Activated T-helper 1 cell treated with anti-CD3 and anti-CD28 coated beads, Interleukin-12 subunit alpha, Interleukin-12 subunit beta, Interleukin-2, Interleukin-4 antibody, amounts not matched to agents 30 ng/mL and 10 ng/mL and 1 ng/mL, durations not matched to agents 14 hours and 24 hours and 36 hours (primary cell): Measurements from ENCODE around the gene ISG20L2. TPM values are rescaled to one million over a fixed set of nuclear protein-coding genes. Genes with fewer than 3 reads are reported as not detected.

ENCODE experiments used
- DNase-seq: peaks from one replicate; pipeline ENCODE4 v3.0.0; 2021; ENCODE audit warnings: low spot score
- H3K27ac Mint-ChIP-seq: one replicate; pipeline ENCODE4 v1.8.0; 2021; ENCODE audit warnings: mild to moderate bottlenecking, mixed read lengths
- H3K27me3 Mint-ChIP-seq: one replicate; pipeline ENCODE4 v1.8.0; 2022; ENCODE audit warnings: mild to moderate bottlenecking, moderate library complexity, mixed read lengths; ENCODE audit not compliant: insufficient read depth
- H3K36me3 Mint-ChIP-seq: one replicate; pipeline ENCODE4 v1.8.0; 2021; ENCODE audit warnings: low read depth, mixed read lengths
- H3K4me1 Mint-ChIP-seq: one replicate; pipeline ENCODE4 v1.8.0; 2021; ENCODE audit warnings: low read depth, mixed read lengths
- H3K4me3 Mint-ChIP-seq: one replicate; pipeline ENCODE4 v1.8.0; 2021; ENCODE audit warnings: mild to moderate bottlenecking, moderate library complexity, mixed read lengths
- H3K9me3 Mint-ChIP-seq: one replicate; pipeline ENCODE4 v1.8.0; 2021; ENCODE audit warnings: mixed read lengths
- intact Hi-C: fragments of 100-400 bp; cut with micrococcal nuclease; formaldehyde crosslinking; loops from one replicate; pipeline ENCODE4 v1.15.1; 2024
- total RNA-seq: library from RNA; stranded (reverse); gene quantifications from 2 replicates; pipeline ENCODE4 v1.2.3, GENCODE V29; 2022

The ISG20L2 gene
- total RNA-seq, 1 donor from 2014 or later, result 81.5 TPM

DNA sequence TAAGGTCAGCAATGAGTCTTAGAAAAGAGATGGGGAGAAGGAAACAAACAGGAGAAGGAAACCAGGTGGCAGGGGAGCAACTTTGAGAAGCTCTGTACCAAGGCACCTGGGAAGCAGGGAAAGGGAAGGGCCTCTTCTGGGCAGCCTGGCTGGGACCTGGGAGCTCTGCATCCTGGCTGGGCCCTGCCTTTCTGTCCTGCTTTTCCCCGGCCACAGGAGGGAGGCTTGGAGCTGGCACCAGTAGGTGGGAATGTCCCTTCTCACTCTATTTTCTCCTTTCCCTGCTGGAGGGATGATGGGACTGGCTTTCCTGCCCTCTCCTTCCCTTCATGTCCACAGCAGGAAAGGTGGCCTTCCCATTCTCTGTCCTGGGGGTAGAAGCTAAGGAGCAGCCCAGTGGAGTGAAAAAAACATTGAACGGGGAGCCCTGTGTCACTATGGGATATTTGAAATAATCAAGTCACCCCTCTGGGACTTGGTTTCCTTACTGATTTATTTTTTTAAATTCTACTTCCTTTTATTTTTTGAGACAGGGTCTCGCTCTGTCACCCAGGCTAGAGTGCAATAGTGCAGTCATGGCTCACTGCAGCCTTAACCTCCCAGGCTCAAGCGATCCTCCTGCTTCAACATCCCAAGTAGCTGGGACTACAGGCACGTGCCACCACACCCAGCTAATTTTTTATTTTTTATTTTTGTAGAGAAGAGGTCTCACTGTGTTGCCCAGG lies 46.2 kb downstream of the ISG20L2 start:
- Mint-ChIP-seq H3K27me3 (peaks cover 50% of the 10 kb centered on the region), H3K4me1 (peaks cover 32% of the 10 kb centered on the region), H3K4me3 (no peak overlapping the region), H3K36me3 (peaks cover 2% of the 10 kb centered on the region), H3K27ac (no peak overlapping the region), H3K9me3 (no peaks in the 10 kb centered on the region)
- intact Hi-C loops, result no loop called here
- DNase-seq, result no peak

DNA sequence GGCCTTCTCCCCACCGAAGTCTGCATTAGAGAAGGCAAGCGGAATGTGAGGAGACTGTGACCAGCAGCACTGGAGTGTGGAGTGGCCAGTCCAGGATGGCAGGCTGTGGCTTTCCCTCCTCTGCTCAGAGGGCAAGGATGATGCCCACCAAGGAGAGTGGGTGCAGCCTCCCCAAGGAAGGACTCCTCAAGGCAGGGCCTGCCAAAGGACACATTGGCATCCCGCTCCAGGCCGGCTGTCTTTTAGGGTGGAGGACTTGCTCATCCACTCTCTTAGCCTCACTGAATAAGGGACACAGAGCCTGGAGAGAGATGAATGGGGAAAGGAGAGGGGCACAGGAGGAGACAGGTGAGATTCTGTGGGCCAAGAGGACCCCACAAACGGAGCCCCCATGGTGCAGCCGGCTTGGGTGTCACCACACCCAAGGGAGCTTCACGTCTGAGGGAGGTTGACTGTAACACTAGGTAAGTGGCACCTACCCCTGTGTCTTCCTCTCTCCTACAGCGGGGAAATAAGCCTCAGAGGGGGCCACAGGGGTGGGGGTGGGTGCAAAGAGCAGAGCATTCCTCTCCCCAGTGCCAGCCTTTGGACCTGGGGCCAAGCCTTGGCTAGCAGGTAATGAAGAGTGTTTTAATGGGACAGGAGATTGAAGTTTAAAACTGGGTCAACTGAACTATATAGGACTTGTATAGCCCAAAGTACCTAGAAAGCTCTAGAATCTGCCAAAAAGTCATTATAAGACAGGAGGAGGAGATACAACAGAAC lies 47.2 kb downstream of the ISG20L2 start:
- DNase-seq, result no peak
- intact Hi-C loops, result no loop called here
- H3K9me3 Mint-ChIP-seq, result no peaks in the 10 kb centered on the region
- peaks cover 47% of the 10 kb centered on the region for H3K27me3 Mint-ChIP-seq
- H3K4me3 Mint-ChIP-seq, result no peak overlapping the region
- peaks cover 2% of the 10 kb centered on the region for H3K36me3 Mint-ChIP-seq
- no peak overlapping the region for H3K27ac Mint-ChIP-seq
- H3K4me1 Mint-ChIP-seq, result peaks cover 34% of the 10 kb centered on the region

DNA sequence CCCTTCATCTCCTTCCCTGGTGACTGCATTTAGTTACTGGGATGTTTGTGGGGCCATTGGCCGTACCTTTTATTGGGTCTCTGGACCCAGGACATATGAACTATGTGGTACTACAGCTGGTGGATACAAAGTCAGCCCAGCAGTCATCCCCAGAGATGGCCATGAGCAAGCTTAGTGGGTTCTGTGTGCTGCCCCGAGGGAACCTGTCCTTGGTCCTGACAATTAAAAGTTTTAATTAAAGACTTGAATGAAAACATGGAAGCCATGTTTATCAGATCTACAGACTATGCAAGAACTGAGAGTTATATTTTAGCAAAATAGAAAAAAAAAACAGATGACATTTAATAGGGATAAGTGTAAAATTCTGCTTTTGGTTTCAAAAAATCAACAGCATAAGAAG lies 48.5 kb downstream of the ISG20L2 start:
- no peak for DNase-seq
- peaks cover 34% of the 10 kb centered on the region for H3K4me1 Mint-ChIP-seq
- H3K9me3 Mint-ChIP-seq, result no peaks in the 10 kb centered on the region
- peaks cover 2% of the 10 kb centered on the region for H3K36me3 Mint-ChIP-seq
- H3K27me3 Mint-ChIP-seq, result peaks cover 52% of the 10 kb centered on the region
- intact Hi-C loops, result no loop called here
- no peak overlapping the region for H3K4me3 Mint-ChIP-seq
- H3K27ac Mint-ChIP-seq, result no peak overlapping the region

DNA sequence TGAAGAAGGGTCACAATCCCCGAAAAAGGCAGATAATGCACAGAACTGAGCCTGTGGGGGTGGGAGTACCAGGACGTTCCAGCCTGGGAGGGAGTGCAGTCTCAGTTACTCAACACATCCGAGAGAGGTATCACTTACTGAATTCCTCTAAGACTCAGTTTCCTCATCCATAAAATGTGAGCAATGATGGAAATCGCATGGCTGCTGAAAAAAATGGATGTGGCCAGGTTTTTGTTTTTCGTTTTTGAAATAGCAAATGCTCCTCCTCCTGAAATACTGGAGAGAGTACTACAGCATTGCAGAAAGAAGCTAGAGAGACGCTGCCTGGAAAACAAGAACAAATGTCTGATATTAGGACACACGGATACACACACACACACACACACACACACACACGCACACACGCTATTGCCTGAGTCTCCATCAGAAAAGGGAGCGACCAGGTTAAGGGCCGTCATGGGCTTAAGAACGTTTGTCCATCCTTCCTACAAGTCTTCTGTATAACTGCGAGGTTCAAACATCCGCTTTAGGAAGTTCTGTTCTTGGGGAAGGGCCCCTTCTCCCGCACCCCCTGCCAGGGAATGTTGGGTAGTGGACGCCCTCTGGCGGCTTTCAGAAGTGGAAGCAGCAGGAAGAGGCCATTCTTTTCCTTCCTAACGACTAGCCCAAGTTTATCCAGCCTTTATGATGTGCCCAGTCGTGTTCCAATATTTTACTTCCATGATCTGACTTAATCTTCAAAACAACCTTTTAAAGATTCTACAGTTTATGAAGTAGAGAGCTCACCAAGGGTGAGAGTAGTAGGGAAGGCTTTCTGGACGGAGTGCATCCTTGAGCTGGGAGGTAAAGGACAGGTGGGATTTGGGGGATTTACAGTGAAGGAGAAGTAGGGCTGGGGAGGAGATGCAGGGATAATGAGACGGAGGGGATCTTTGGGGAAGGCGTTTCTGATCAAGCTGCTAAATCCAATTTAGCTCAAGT lies 50.7 kb downstream of the ISG20L2 start:
- intact Hi-C loops, result loop anchor here (1.0 to 5.0 kb wide), 3 partner anchors 18 to 241 kb away; no protein-coding TSS in a partner anchor
- Mint-ChIP-seq H3K27me3 (peaks cover 63% of the 10 kb centered on the region), H3K36me3 (peaks cover 2% of the 10 kb centered on the region), H3K9me3 (no peaks in the 10 kb centered on the region), H3K27ac (no peak overlapping the region), H3K4me1 (peaks cover 14% of the 10 kb centered on the region), H3K4me3 (no peak overlapping the region)
- DNase-seq, result no peak

DNA sequence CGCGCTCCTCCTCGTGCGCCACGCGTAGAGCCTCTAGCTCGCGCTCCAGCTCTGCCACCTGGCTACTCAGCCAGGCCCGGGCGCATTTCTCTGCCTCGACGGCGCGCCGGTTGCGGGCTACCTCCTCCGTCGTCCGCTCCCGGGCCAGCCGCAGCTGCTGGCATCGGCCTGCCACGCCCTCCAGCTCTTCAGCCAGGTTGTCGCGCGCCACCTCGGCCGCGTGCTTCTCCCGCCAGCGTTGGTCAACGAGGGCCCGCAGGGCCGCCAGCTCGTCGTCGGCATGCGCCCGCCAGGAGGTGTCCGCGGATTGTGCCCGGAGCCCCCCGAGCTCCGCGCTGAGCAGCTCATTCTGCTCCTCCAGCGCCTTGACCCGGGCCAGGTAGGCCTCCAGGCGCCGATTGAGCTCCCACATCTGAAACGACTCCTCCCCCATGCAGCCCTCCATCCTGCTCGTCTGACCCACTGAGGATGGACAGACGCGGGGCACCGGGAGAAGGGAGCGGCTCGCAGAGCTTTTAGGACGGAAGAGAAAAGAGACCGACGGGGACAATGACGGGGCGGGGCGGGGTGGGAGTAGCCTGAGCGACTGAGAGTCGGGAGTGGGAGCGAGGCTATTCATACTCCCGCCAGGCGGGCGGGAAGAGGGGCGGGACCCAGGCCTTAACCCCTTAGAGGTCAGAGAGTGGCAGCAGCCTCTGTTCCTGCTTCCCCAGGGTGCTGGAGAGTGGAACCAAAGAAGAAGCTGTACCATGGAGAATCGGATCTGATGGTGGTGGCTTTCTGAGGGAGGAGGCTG lies 51.5 kb downstream of the ISG20L2 start, which contains the start of gene NES:
Gene NES, minus strand, starts transcription at position 588 of the 796 bp plus-strand sequence. Its CDS starts 143 bp downstream, at position 445.
- no peaks in the 10 kb centered on the region for H3K9me3 Mint-ChIP-seq
- no peak within 1 kb of the TSS for H3K4me3 Mint-ChIP-seq
- intact Hi-C loops, result loop anchor here (5.0 kb wide), 1 partner anchor 240 kb away; no protein-coding TSS in a partner anchor
- no peak for DNase-seq
- no peak within 1 kb of the TSS for H3K27ac Mint-ChIP-seq
- peaks cover 2% of the 10 kb centered on the region for H3K36me3 Mint-ChIP-seq
- peaks cover 66% of the 10 kb centered on the region for H3K27me3 Mint-ChIP-seq
- H3K4me1 Mint-ChIP-seq, result peaks cover 14% of the 10 kb centered on the region

DNA sequence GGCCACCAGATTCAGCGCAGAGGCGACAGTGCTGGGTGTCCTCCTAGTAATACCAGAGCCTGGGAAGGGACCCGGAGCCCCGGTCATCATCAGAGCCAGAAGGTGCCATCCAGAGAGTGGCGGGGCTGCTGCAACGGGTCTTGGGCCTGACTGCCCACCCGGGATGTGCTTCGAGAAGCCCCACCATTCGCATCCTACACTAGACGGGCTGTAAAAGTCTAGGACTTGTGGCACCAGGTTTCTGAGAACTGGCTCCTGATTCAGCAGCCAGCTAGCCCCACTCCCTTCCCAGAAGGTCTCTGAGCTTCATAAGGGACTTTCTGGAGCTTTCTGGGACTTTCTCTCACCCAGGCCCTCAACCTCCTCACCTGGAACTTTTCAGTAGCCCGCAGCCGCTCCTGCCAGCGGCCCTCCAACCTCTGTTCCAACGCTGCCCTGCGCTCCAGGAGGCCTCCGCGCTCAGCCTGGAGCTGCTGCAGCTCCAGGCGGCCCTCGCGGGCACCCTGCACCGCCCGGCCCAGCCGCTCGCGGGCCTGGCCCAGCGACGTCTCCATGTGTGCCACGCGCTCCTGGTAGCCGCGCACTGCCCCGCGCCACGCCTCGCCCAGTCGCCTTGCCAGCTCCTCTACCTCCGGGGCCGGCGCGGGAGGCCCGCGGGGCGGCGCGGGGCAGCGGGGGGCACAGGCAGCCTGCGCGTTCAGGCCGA lies 52.3 kb downstream of the ISG20L2 start:
- H3K27me3 Mint-ChIP-seq, result peaks cover 67% of the 10 kb centered on the region
- no peak overlapping the region for H3K4me3 Mint-ChIP-seq
- DNase-seq, result no peak
- intact Hi-C loops, result loop anchor here (5.0 kb wide), 1 partner anchor 239 kb away; no protein-coding TSS in a partner anchor
- H3K9me3 Mint-ChIP-seq, result no peaks in the 10 kb centered on the region
- H3K4me1 Mint-ChIP-seq, result peaks cover 14% of the 10 kb centered on the region
- no peak overlapping the region for H3K27ac Mint-ChIP-seq
- peaks cover 2% of the 10 kb centered on the region for H3K36me3 Mint-ChIP-seq

DNA sequence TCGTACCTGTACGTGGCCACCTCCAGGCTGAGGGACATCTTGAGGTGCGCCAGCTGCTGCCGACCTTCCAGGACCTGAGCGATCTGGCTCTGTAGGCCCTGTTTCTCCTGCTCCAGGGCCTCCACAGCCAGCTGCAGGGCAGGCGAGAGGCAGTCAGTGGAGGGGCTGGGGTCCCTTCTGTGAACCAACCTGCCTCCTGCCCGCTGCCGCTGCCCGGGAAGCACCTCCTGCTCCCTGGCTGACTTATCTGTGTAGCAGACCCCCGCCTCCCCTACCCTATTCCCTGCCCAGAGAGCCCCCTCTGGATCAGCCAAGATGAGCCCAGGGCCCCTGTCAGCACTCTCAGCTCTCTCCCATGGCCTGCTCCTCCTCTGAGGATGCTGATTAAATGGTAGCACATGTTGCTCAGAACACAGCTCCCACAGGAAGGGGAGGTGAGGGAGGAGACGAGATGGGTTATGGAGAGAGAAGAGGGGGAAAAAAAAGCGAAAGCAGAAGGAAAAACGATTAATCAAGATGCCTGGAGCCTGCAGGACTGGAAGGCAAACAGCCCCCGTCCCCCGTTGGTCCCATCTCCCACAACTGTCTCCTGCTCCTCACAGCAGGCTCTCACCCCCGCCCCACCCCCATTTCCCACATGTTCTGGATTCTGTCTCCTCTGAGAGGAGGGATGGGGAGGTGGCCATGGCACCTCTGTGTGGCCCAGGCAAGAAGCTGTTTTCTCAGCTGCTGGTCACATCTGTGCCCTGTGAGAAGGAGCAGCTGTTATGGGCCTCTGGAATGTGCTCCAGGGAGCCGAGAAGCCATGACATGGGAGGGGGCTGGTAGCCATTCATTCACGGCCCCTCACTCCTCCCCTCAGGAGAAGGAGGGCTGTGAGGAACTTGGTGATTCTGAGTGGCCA lies 53.1 kb downstream of the ISG20L2 start:
- H3K27me3 Mint-ChIP-seq, result peaks cover 64% of the 10 kb centered on the region
- no peak overlapping the region for H3K4me3 Mint-ChIP-seq
- DNase-seq, result no peak
- no peaks in the 10 kb centered on the region for H3K9me3 Mint-ChIP-seq
- peaks cover 14% of the 10 kb centered on the region for H3K4me1 Mint-ChIP-seq
- H3K27ac Mint-ChIP-seq, result no peak overlapping the region
- peaks cover 2% of the 10 kb centered on the region for H3K36me3 Mint-ChIP-seq
- intact Hi-C loops, result loop anchor here (5.0 kb wide), 1 partner anchor 238 kb away; no protein-coding TSS in a partner anchor

DNA sequence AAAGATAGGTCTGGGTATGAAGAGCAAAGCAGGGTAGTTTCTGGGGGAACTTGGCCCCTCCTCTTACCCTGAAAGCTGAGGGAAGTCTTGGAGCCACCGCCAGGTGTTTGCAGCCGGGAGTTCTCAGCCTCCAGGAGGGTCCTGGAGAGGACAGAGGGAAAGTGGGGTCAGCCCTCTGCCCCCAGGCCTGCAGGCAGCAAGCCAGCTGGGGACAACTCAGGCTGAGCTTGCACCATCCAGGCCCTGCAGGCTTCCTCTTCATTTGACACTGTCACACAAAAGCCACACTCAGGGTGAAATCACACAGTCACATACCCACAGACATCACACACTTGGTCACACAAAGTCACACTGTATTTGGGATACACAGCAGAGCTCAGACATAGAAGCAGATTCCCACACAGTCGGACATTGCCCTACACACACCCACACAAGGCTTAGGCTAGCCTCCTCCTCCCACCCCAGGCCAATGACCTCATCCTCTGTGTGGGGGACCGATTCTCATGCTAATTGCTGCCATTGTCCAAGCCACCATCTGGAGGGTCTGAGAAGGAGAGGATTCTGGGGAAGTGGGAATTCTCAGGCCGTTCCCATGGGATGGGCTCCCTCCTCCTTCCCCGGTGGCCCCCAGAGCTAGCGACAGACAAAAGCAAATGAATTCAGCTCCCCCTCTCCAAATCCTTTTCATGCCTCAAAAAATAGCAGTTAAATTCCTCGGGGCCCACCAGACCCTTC lies 55.0 kb downstream of the ISG20L2 start:
- intact Hi-C loops, result no loop called here
- Mint-ChIP-seq H3K36me3 (peaks cover 2% of the 10 kb centered on the region), H3K9me3 (no peaks in the 10 kb centered on the region), H3K27ac (no peak overlapping the region), H3K4me3 (no peak overlapping the region), H3K4me1 (peaks cover 14% of the 10 kb centered on the region), H3K27me3 (peaks cover 45% of the 10 kb centered on the region)
- DNase-seq, result no peak
